MG63 (cell line): Measurements from ENCODE around the gene SNAPC2. TPM values are rescaled to one million over a fixed set of nuclear protein-coding genes. Genes with fewer than 3 reads are reported as not detected.
A peak's percentile ranks its signal among the peaks of the same experiment; 100 is the strongest.
"Not testable (repeated sequence)": the region's sequence is repeated elsewhere in the genome, so short reads cannot be mapped to it uniquely, and the experiment has no call there.

Experiments used
- DNase-seq: peaks from one replicate; pipeline ENCODE4 v3.0.0-alpha.2; 2020
- H3K27me3 ChIP-seq: fragments of 250-450 bp; sonication (Bioruptor Pico); 2 replicates; pipeline ENCODE4 v1.5.1; 2020; ENCODE audit warnings: mild to moderate bottlenecking, moderate library complexity
- H3K36me3 ChIP-seq: fragments of 250-450 bp; sonication (Bioruptor Pico); 2 replicates; pipeline ENCODE4 v1.5.1; 2020; ENCODE audit warnings: mild to moderate bottlenecking, moderate library complexity
- H3K4me3 ChIP-seq: fragments of 250-450 bp; sonication (Bioruptor Pico); 2 replicates; pipeline ENCODE4 v1.5.1; 2020; ENCODE audit warnings: mild to moderate bottlenecking, moderate library complexity
- H3K9me3 ChIP-seq: fragments of 250-450 bp; sonication (Bioruptor Pico); 2 replicates; pipeline ENCODE4 v1.5.1; 2020; ENCODE audit warnings: mild to moderate bottlenecking, moderate library complexity
- total RNA-seq: library from RNA; depleted of rRNA; stranded (reverse); fragments of >200 nt; shearing (Covaris generic); gene quantifications from 2 replicates; pipeline ENCODE4 v1.2.3, GENCODE V29; 2014; ENCODE audit warnings: low replicate concordance

Gene SNAPC2
- total RNA-seq, 1 experiment from 2014 or later, result 39.9 TPM

- H3K4me3 ChIP-seq, result no peak overlapping the region
- no peaks in the 10 kb centered on the region for H3K27me3 ChIP-seq
- H3K9me3 ChIP-seq, result no peaks in the 10 kb centered on the region
- DNase-seq, result no peak
- H3K36me3 ChIP-seq, result peaks cover 44% of the 10 kb centered on the region
These were observed 4.1 kb downstream of the SNAPC2 start for GRCh38 chr19:7924241-7924640.

- Histone ChIP-seq H3K9me3 (no peaks in the 10 kb centered on the region), H3K4me3 (no peak overlapping the region; the same call in 1 of the 2 replicates), H3K27me3 (no peaks in the 10 kb centered on the region), H3K36me3 (peaks cover 47% of the 10 kb centered on the region)
- DNase-seq, result no peak
These were observed 4.6 kb downstream of the SNAPC2 start for GRCh38 chr19:7924651-7925170.

- H3K27me3 ChIP-seq, result no peaks in the 10 kb centered on the region
- peaks cover 51% of the 10 kb centered on the region for H3K36me3 ChIP-seq
- no peaks in the 10 kb centered on the region for H3K9me3 ChIP-seq
- peak; percentile 83 for DNase-seq
- H3K4me3 ChIP-seq, result peak overlapping the region; percentile 44
These were observed 5.2 kb downstream of the SNAPC2 start for GRCh38 chr19:7925171-7925851.

GRCh38 chr19:7926021-7926726 is 6.0 kb downstream of the SNAPC2 start, which contains the start of gene CTXN1:
TSS of gene CTXN1 (minus strand) at chr19:7926135. CDS start at chr19:7925538, 597 bp downstream.
- Histone ChIP-seq H3K36me3 (peaks cover 60% of the 10 kb centered on the region), H3K9me3 (no peaks in the 10 kb centered on the region), H3K27me3 (no peaks in the 10 kb centered on the region), H3K4me3 (peak within 1 kb of the TSS; percentile 44)
- DNase-seq, result peak; percentile 78

GRCh38 chr19:7926727-7927604 is 6.8 kb downstream of the SNAPC2 start:
- H3K36me3 ChIP-seq, result peaks cover 62% of the 10 kb centered on the region
- no peaks in the 10 kb centered on the region for H3K9me3 ChIP-seq
- H3K27me3 ChIP-seq, result no peaks in the 10 kb centered on the region
- peak; percentile 10 for DNase-seq
- no peak overlapping the region for H3K4me3 ChIP-seq

- H3K27me3 ChIP-seq, result no peaks in the 10 kb centered on the region
- DNase-seq, result no peak
- H3K9me3 ChIP-seq, result no peaks in the 10 kb centered on the region
- H3K4me3 ChIP-seq, result no peak overlapping the region
- peaks cover 62% of the 10 kb centered on the region for H3K36me3 ChIP-seq
These were observed 7.6 kb downstream of the SNAPC2 start for GRCh38 chr19:7927605-7928333.

- Histone ChIP-seq H3K9me3 (no peaks in the 10 kb centered on the region), H3K36me3 (peaks cover 64% of the 10 kb centered on the region), H3K27me3 (no peaks in the 10 kb centered on the region), H3K4me3 (no peak overlapping the region)
- no peak for DNase-seq
These were observed 8.2 kb downstream of the SNAPC2 start for GRCh38 chr19:7928334-7928706.

GRCh38 chr19:7928741-7929701 is 8.9 kb downstream of the SNAPC2 start:
- DNase-seq, result peak; percentile 78
- no peaks in the 10 kb centered on the region for H3K27me3 ChIP-seq
- no peak overlapping the region for H3K4me3 ChIP-seq
- no peaks in the 10 kb centered on the region for H3K9me3 ChIP-seq
- peaks cover 71% of the 10 kb centered on the region for H3K36me3 ChIP-seq

- not testable (repeated sequence) for DNase-seq, H3K9me3 ChIP-seq, H3K27me3 ChIP-seq, H3K4me3 ChIP-seq
- peaks cover 81% of the 10 kb centered on the region for H3K36me3 ChIP-seq
These were observed 9.9 kb downstream of the SNAPC2 start for GRCh38 chr19:7930030-7930429.

GRCh38 chr19:7930765-7931164 is 10.6 kb downstream of the SNAPC2 start:
- Histone ChIP-seq H3K4me3 (no peak overlapping the region), H3K9me3 (no peaks in the 10 kb centered on the region), H3K36me3 (peaks cover 88% of the 10 kb centered on the region), H3K27me3 (no peaks in the 10 kb centered on the region)
- DNase-seq, result no peak

- Histone ChIP-seq H3K4me3 (no peak overlapping the region), H3K27me3 (no peaks in the 10 kb centered on the region), H3K9me3 (no peaks in the 10 kb centered on the region), H3K36me3 (peaks cover 93% of the 10 kb centered on the region)
- DNase-seq, result no peak
These were observed 11.3 kb downstream of the SNAPC2 start for GRCh38 chr19:7931221-7932061.

- H3K4me3 ChIP-seq, result no peak overlapping the region
- no peaks in the 10 kb centered on the region for H3K9me3 ChIP-seq
- H3K27me3 ChIP-seq, result no peaks in the 10 kb centered on the region
- peaks cover 93% of the 10 kb centered on the region for H3K36me3 ChIP-seq
- DNase-seq, result no peak
These were observed 12.3 kb downstream of the SNAPC2 start for GRCh38 chr19:7932276-7932929.

- H3K9me3 ChIP-seq, result no peaks in the 10 kb centered on the region
- H3K4me3 ChIP-seq, result no peak overlapping the region
- peaks cover 93% of the 10 kb centered on the region for H3K36me3 ChIP-seq
- DNase-seq, result no peak
- no peaks in the 10 kb centered on the region for H3K27me3 ChIP-seq
These were observed 12.8 kb downstream of the SNAPC2 start for GRCh38 chr19:7932930-7933300.

- DNase-seq, result no peak
- Histone ChIP-seq H3K27me3 (no peaks in the 10 kb centered on the region), H3K9me3 (no peaks in the 10 kb centered on the region)
These were observed 13.3 kb downstream of the SNAPC2 start for GRCh38 chr19:7933411-7933810.

More at GRCh38 chr19:7933411-7933810, 13.3 kb downstream of the SNAPC2 start:
- Histone ChIP-seq H3K36me3 (peaks cover 93% of the 10 kb centered on the region), H3K4me3 (no peak overlapping the region)
